ENCODE measurements around the gene PTGES2. TPM values are rescaled to one million over a fixed set of nuclear protein-coding genes. Genes with fewer than 3 reads are reported as not detected.

Gene PTGES2
- total and polyA plus RNA-seq, 2 of the 13 experiments (the other 11 are each of a cell fraction or from before 2014, with no cell fraction given), result 63.7 to 79.8 TPM

- 0 out of 2 replicates have a peak, but pooled peaks have one; percentile 63 for TF ChIP-seq DMTF1 (CRISPR knock-in tag; IDR thresholded peaks at IDR 0.05)
- no peak for TF ChIP-seq ZNF550 (CRISPR knock-in tag; IDR thresholded peaks at IDR 0.05; ENCODE audit: borderline replicate concordance)
- TF ChIP-seq ZNF292 (CRISPR knock-in tag; IDR thresholded peaks at IDR 0.05; ENCODE audit: borderline replicate concordance, low read depth), result peak; percentile 96
- TF ChIP-seq ZNF180 (CRISPR knock-in tag; IDR thresholded peaks at IDR 0.05; ENCODE audit: borderline replicate concordance, low read depth), result no peak
- TF ChIP-seq LRRFIP1 (CRISPR knock-in tag; conservative IDR thresholded peaks at IDR 0.05), result no peak
- 0 out of 2 replicates have a peak, but pooled peaks have one; percentile 38 for TF ChIP-seq SMYD3 (CRISPR knock-in tag; IDR thresholded peaks at IDR 0.05)
- TF ChIP-seq, protein P1, sequence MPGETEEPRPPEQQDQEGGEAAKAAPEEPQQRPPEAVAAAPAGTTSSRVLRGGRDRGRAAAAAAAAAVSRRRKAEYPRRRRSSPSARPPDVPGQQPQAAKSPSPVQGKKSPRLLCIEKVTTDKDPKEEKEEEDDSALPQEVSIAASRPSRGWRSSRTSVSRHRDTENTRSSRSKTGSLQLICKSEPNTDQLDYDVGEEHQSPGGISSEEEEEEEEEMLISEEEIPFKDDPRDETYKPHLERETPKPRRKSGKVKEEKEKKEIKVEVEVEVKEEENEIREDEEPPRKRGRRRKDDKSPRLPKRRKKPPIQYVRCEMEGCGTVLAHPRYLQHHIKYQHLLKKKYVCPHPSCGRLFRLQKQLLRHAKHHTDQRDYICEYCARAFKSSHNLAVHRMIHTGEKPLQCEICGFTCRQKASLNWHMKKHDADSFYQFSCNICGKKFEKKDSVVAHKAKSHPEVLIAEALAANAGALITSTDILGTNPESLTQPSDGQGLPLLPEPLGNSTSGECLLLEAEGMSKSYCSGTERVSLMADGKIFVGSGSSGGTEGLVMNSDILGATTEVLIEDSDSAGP (CRISPR knock-in tag; IDR thresholded peaks at IDR 0.05; ENCODE audit: borderline replicate concordance), result peak; percentile 87
- TF ChIP-seq, protein P2, sequence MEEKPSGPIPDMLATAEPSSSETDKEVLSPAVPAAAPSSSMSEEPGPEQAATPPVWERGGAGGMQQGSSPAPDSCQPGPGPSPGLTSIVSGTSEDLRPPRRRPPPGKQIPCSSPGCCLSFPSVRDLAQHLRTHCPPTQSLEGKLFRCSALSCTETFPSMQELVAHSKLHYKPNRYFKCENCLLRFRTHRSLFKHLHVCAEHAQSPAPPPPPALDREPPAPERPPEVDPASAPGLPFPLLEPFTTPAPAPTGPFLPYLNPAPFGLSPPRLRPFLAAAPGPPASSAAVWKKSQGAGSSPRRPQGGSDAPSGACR (CRISPR knock-in tag; IDR thresholded peaks at IDR 0.05), result peak; percentile 93
- no peak for TF ChIP-seq EHMT2 (IDR thresholded peaks at IDR 0.05; ENCODE audit: borderline replicate concordance, low read depth, low read length)
- TF ChIP-seq PATZ1 (CRISPR knock-in tag; IDR thresholded peaks at IDR 0.05), result peak; percentile 68
- no peak for TF ChIP-seq RORA (CRISPR knock-in tag; IDR thresholded peaks at IDR 0.05)
- TF ChIP-seq TBX2 (CRISPR knock-in tag; IDR thresholded peaks at IDR 0.05; ENCODE audit: borderline replicate concordance), result peak; percentile 99
- TF ChIP-seq, protein P3, sequence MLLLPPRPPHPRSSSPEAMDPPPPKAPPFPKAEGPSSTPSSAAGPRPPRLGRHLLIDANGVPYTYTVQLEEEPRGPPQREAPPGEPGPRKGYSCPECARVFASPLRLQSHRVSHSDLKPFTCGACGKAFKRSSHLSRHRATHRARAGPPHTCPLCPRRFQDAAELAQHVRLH (CRISPR knock-in tag; IDR thresholded peaks at IDR 0.05; ENCODE audit: borderline replicate concordance, low read depth), result peak; percentile 92; the same call in 1 of the 2 replicates
- TF ChIP-seq ZSCAN21 (CRISPR knock-in tag; IDR thresholded peaks at IDR 0.05; ENCODE audit: borderline replicate concordance), result peak; percentile 97
- TF ChIP-seq ZNF276 (CRISPR knock-in tag; IDR thresholded peaks at IDR 0.05; ENCODE audit: low read depth), result peak; percentile 92
These were observed 24.5 kb downstream of the PTGES2 start (continued) for GRCh38 chr9:128102861-128103588.
